Measurements from ENCODE around the gene ZNF141.

Gene ZNF141

DNA sequence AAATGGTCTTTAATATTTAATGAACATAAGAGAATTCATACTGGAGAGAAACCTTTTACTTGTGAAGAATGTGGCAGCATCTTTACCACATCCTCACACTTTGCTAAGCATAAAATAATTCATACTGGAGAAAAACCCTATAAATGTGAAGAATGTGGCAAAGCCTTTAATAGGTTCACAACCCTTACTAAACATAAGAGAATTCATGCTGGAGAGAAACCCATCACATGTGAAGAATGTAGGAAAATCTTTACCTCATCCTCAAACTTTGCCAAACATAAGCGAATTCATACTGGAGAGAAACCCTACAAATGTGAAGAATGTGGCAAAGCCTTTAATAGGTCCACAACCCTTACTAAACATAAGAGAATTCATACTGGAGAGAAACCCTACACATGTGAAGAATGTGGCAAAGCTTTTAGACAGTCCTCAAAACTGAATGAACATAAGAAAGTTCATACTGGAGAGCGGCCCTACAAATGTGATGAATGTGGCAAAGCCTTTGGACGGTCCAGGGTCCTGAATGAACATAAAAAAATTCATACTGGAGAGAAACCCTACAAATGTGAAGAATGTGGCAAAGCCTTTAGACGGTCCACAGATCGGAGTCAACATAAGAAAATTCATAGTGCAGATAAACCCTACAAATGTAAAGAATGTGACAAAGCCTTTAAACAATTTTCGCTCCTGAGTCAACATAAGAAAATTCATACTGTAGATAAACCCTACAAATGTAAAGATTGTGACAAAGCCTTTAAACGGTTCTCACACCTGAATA is 35.6 kb downstream of the ZNF141 start:
- ATAC-seq, result no peak
- TF ChIP-seq, protein P1, sequence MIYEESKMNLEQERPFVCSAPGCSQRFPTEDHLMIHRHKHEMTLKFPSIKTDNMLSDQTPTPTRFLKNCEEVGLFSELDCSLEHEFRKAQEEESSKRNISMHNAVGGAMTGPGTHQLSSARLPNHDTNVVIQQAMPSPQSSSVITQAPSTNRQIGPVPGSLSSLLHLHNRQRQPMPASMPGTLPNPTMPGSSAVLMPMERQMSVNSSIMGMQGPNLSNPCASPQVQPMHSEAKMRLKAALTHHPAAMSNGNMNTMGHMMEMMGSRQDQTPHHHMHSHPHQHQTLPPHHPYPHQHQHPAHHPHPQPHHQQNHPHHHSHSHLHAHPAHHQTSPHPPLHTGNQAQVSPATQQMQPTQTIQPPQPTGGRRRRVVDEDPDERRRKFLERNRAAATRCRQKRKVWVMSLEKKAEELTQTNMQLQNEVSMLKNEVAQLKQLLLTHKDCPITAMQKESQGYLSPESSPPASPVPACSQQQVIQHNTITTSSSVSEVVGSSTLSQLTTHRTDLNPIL (CRISPR knock-in tag; IDR thresholded peaks at IDR 0.05; ENCODE audit: low read depth), result no peak
- TF ChIP-seq PPARA (CRISPR knock-in tag; IDR thresholded peaks at IDR 0.05; ENCODE audit: borderline replicate concordance), result no peak

DNA sequence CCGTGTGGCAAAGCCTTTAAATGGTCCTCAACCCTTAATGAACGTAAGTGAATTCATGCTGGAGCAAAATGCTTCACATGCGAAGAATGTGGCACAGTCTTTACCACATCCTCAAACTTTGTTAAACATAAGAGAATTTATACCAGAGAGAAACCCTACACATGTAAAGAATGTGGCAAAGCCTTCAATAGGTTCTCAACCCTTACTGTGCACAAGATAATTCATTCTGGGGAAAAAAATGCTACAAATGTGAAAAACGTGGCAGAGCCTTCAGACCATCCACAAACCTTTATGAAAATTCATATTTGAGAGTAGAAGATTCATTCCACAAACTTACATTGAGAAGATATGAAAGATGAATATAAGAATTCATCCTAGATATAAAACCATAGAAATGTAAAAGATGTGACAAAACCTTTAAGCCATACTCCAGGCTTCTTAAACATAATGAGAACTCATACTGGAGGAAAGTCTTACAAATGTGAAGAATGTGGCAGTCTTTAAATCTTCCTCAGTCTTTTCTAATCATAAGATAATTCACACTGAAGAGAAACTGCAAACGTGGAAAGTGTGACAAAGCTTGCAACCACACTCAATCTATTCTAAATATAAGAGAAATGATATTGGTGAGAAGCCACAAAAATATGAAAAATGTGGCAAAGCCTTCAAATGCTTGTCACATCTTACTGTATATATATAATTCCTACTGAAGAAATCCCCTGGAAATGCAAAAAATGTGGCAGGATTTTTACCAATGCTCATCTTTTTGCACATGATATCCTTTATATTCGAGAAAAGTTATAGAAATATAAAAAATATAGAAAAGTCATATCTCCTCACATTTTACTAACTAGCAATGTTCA is 36.9 kb downstream of the ZNF141 start:
- TF ChIP-seq ARNTL (CRISPR knock-in tag; IDR thresholded peaks at IDR 0.05; ENCODE audit: borderline replicate concordance, low read depth) (no peak), ZFP30 (CRISPR knock-in tag; IDR thresholded peaks at IDR 0.05) (no peak), ZFP3 (CRISPR knock-in tag; IDR thresholded peaks at IDR 0.05) (no peak), BACH2 (CRISPR knock-in tag; IDR thresholded peaks at IDR 0.05; ENCODE audit: borderline replicate concordance) (no peak), PPARA (CRISPR knock-in tag; IDR thresholded peaks at IDR 0.05; ENCODE audit: borderline replicate concordance) (no peak), CSDC2 (CRISPR knock-in tag; IDR thresholded peaks at IDR 0.05) (no peak), TOX (CRISPR knock-in tag; IDR thresholded peaks at IDR 0.05; ENCODE audit: borderline replicate concordance) (no peak), ISL1 (CRISPR knock-in tag; IDR thresholded peaks at IDR 0.05) (no peak), GLIS3 (CRISPR knock-in tag; IDR thresholded peaks at IDR 0.05) (no peak), ZNF565 (CRISPR knock-in tag; conservative IDR thresholded peaks at IDR 0.05; ENCODE audit: low read depth) (no peak), ZC3H10 (CRISPR knock-in tag; IDR thresholded peaks at IDR 0.05) (no peak), ZNF70 (CRISPR knock-in tag; IDR thresholded peaks at IDR 0.05) (no peak), ZNF8 (CRISPR knock-in tag; IDR thresholded peaks at IDR 0.05) (no peak)
- TF ChIP-seq, protein P2, sequence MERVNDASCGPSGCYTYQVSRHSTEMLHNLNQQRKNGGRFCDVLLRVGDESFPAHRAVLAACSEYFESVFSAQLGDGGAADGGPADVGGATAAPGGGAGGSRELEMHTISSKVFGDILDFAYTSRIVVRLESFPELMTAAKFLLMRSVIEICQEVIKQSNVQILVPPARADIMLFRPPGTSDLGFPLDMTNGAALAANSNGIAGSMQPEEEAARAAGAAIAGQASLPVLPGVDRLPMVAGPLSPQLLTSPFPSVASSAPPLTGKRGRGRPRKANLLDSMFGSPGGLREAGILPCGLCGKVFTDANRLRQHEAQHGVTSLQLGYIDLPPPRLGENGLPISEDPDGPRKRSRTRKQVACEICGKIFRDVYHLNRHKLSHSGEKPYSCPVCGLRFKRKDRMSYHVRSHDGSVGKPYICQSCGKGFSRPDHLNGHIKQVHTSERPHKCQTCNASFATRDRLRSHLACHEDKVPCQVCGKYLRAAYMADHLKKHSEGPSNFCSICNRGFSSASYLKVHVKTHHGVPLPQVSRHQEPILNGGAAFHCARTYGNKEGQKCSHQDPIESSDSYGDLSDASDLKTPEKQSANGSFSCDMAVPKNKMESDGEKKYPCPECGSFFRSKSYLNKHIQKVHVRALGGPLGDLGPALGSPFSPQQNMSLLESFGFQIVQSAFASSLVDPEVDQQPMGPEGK (CRISPR knock-in tag; IDR thresholded peaks at IDR 0.05; ENCODE audit: borderline replicate concordance), result no peak
- TF ChIP-seq, protein P3, sequence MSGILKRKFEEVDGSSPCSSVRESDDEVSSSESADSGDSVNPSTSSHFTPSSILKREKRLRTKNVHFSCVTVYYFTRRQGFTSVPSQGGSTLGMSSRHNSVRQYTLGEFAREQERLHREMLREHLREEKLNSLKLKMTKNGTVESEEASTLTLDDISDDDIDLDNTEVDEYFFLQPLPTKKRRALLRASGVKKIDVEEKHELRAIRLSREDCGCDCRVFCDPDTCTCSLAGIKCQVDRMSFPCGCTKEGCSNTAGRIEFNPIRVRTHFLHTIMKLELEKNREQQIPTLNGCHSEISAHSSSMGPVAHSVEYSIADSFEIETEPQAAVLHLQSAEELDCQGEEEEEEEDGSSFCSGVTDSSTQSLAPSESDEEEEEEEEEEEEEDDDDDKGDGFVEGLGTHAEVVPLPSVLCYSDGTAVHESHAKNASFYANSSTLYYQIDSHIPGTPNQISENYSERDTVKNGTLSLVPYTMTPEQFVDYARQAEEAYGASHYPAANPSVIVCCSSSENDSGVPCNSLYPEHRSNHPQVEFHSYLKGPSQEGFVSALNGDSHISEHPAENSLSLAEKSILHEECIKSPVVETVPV (CRISPR knock-in tag; IDR thresholded peaks at IDR 0.05), result no peak
- TF ChIP-seq, protein P1 (CRISPR knock-in tag; IDR thresholded peaks at IDR 0.05; ENCODE audit: low read depth), result no peak
- TF ChIP-seq, protein P4, sequence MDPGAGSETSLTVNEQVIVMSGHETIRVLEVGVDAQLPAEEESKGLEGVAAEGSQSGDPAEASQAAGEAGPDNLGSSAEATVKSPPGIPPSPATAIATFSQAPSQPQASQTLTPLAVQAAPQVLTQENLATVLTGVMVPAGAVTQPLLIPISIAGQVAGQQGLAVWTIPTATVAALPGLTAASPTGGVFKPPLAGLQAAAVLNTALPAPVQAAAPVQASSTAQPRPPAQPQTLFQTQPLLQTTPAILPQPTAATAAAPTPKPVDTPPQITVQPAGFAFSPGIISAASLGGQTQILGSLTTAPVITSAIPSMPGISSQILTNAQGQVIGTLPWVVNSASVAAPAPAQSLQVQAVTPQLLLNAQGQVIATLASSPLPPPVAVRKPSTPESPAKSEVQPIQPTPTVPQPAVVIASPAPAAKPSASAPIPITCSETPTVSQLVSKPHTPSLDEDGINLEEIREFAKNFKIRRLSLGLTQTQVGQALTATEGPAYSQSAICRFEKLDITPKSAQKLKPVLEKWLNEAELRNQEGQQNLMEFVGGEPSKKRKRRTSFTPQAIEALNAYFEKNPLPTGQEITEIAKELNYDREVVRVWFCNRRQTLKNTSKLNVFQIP (CRISPR knock-in tag; IDR thresholded peaks at IDR 0.05; ENCODE audit: borderline replicate concordance, low read depth), result no peak
- TF ChIP-seq, protein P5, sequence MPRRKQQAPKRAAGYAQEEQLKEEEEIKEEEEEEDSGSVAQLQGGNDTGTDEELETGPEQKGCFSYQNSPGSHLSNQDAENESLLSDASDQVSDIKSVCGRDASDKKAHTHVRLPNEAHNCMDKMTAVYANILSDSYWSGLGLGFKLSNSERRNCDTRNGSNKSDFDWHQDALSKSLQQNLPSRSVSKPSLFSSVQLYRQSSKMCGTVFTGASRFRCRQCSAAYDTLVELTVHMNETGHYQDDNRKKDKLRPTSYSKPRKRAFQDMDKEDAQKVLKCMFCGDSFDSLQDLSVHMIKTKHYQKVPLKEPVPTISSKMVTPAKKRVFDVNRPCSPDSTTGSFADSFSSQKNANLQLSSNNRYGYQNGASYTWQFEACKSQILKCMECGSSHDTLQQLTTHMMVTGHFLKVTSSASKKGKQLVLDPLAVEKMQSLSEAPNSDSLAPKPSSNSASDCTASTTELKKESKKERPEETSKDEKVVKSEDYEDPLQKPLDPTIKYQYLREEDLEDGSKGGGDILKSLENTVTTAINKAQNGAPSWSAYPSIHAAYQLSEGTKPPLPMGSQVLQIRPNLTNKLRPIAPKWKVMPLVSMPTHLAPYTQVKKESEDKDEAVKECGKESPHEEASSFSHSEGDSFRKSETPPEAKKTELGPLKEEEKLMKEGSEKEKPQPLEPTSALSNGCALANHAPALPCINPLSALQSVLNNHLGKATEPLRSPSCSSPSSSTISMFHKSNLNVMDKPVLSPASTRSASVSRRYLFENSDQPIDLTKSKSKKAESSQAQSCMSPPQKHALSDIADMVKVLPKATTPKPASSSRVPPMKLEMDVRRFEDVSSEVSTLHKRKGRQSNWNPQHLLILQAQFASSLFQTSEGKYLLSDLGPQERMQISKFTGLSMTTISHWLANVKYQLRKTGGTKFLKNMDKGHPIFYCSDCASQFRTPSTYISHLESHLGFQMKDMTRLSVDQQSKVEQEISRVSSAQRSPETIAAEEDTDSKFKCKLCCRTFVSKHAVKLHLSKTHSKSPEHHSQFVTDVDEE (CRISPR knock-in tag; IDR thresholded peaks at IDR 0.05), result no peak
- no peak for ATAC-seq

Measured in SK-N-SH treated with all-trans-retinoic acid at 6 μM for 48 hours (cell line).